ENCODE measurements around the gene HLA-F. TPM values are rescaled to one million over a fixed set of nuclear protein-coding genes. Genes with fewer than 3 reads are reported as not detected.

Gene HLA-F
- total RNA-seq, 1 donor from 2014 or later: 176 TPM

DNA sequence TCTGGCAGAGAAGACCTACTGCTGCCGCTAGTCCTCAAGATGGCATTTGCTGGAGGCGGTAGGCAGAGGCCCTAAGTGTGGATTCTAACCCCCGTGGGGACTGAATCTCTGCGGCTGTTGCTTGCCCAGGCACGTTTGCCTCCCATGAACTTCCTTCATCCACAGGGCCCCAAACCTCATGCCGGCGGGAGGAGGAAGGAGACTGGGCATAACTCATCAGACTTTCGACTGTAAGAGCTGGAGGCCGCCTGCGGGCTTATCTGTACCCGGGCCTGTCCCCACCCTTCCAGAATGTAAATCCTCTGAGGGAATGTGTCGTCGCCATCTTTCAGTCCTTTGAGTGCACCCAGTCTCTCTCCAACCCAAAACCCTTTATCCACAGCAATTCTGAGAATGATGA is 43.3 kb upstream of the HLA-F start:
- no peaks in the 10 kb centered on the region for H3K36me3 ChIP-seq
- H3K4me3 ChIP-seq: no peak overlapping the region
- DNase-seq (no peak), ATAC-seq (no peak)
- intact Hi-C loops (cut with DNase I): no loop called here
- H3K27ac ChIP-seq: no peak overlapping the region
- TF ChIP-seq, protein P1, sequence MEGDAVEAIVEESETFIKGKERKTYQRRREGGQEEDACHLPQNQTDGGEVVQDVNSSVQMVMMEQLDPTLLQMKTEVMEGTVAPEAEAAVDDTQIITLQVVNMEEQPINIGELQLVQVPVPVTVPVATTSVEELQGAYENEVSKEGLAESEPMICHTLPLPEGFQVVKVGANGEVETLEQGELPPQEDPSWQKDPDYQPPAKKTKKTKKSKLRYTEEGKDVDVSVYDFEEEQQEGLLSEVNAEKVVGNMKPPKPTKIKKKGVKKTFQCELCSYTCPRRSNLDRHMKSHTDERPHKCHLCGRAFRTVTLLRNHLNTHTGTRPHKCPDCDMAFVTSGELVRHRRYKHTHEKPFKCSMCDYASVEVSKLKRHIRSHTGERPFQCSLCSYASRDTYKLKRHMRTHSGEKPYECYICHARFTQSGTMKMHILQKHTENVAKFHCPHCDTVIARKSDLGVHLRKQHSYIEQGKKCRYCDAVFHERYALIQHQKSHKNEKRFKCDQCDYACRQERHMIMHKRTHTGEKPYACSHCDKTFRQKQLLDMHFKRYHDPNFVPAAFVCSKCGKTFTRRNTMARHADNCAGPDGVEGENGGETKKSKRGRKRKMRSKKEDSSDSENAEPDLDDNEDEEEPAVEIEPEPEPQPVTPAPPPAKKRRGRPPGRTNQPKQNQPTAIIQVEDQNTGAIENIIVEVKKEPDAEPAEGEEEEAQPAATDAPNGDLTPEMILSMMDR (IDR thresholded peaks at IDR 0.05): no peak
- peaks cover 8% of the 10 kb centered on the region for H3K27me3 ChIP-seq (ENCODE audit: low read depth)
- H3K4me1 ChIP-seq: no peaks in the 10 kb centered on the region
- H3K9me3 ChIP-seq: no peaks in the 10 kb centered on the region

DNA sequence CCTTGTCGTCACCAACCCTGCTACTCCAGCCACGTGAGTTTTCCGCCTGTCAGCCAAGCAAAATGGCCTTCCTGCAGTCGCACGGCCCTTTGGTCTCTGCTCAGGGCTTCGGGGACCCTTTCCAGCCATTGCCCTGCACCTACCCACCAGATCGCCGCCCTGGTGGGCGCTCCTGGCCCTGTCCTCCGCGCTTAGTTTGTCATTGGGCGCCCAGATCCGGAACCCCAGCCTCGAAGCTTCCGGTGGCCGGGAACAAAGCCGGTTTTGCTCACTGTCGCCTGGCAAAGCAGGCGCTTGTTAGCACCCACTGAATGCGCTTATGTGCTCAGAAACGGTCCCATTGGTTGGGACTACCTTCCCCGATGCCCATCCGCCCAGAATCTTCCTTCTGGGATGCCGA is 42.8 kb upstream of the HLA-F start:
- no peaks in the 10 kb centered on the region for H3K4me1 ChIP-seq
- intact Hi-C loops (cut with DNase I): no loop called here
- H3K27ac ChIP-seq: no peak overlapping the region
- DNase-seq: no peak
- peaks cover 8% of the 10 kb centered on the region for H3K27me3 ChIP-seq (ENCODE audit: low read depth)
- TF ChIP-seq, protein P1 (IDR thresholded peaks at IDR 0.05): no peak
- H3K4me3 ChIP-seq: no peak overlapping the region
- H3K36me3 ChIP-seq: no peaks in the 10 kb centered on the region
- no peak for ATAC-seq
- H3K9me3 ChIP-seq: no peaks in the 10 kb centered on the region

DNA sequence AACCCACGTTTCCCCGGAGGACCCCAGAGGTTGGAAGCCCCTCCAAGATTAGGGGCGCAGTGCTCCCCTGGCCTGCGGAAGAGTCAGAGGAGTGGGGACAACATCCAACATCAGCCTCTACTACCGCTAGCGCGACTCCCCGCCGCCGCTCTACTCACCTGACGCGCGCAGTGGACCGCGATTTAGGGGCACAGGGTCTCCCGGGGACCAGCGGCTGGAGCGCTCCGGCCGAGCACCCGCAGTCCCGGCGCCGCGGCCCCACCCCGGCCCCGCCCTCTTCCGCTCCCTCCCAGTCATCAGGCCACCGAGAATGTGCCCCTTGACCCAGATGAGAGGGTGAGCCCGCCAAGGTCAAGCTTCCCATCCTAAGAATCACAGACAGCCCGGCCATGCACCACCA is 42.3 kb upstream of the HLA-F start, which contains the start of gene ZFP57:
Gene ZFP57 (minus strand): TSS at position 249 of the 400 bp plus-strand sequence. CDS start 4,149 bp downstream, outside the sequence.
- Histone ChIP-seq H3K9me3 (no peaks in the 10 kb centered on the region), H3K4me1 (no peaks in the 10 kb centered on the region), H3K27me3 (ENCODE audit: low read depth) (peaks cover 8% of the 10 kb centered on the region), H3K27ac (no peak within 1 kb of the TSS), H3K4me3 (no peak within 1 kb of the TSS), H3K36me3 (no peaks in the 10 kb centered on the region)
- TF ChIP-seq, protein P1 (IDR thresholded peaks at IDR 0.05): no peak
- intact Hi-C loops (cut with DNase I): no loop called here
- ATAC-seq (no peak), DNase-seq (no peak)

DNA sequence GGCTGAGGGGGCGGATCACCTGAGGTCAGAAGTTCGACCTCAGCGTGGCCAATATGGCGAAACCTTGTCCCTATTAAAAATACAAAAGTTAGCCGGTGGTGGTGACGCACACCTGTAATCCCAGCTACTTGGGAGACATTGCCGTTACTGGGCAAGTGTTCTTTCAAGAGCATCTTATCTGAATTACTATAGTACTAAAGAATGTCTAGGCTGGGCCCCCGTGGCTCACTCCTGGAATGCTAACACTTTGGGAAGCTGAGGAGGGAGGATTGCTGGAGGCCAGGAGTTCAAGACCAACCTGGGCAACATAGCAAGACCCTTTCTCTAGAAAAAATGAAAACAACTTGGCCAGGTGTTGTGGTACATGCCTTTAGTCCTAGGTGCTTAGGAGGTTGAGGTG is 41.4 kb upstream of the HLA-F start:
- Histone ChIP-seq H3K27me3 (ENCODE audit: low read depth) (peaks cover 8% of the 10 kb centered on the region), H3K4me3 (no peak overlapping the region), H3K36me3 (no peaks in the 10 kb centered on the region), H3K27ac (no peak overlapping the region), H3K9me3 (no peaks in the 10 kb centered on the region), H3K4me1 (no peaks in the 10 kb centered on the region)
- intact Hi-C loops (cut with DNase I): no loop called here
- TF ChIP-seq, protein P1 (IDR thresholded peaks at IDR 0.05): no peak
- ATAC-seq (no peak), DNase-seq (no peak)

DNA sequence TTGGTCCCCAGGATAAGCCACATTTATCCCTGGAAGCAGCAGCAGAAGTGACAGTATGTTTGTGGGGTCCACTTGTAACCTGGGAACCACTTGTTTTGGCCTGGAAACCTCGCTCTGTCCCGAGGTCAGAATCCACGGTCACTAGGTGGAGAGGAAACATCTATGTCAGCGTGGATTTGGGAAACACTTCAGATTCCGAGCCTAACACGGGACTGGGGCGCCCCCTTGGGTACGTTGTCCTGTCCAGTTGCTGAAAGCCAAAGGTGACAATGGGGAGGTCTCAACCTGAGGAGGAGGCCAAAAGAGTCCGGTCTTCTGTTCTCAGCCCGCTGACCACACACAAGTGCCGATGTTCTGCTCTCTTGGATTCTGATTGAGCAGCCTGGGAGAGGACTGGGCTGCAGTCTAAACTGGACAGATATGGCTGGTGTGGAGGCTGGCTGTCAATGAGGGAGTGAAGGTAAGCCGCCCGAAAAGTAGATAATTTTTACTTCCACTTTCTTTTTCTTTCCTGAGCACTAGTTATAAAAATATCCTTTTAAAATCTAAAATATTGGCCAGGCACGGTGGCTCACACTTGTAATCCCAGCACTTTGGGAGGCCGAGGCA is 37.4 kb upstream of the HLA-F start:
- H3K4me3 ChIP-seq: no peak overlapping the region
- peaks cover 2% of the 10 kb centered on the region for H3K27me3 ChIP-seq (ENCODE audit: low read depth)
- H3K4me1 ChIP-seq: no peaks in the 10 kb centered on the region
- TF ChIP-seq, protein P1 (IDR thresholded peaks at IDR 0.05): no peak
- DNase-seq (no peak), ATAC-seq (no peak)
- no peaks in the 10 kb centered on the region for H3K9me3 ChIP-seq
- intact Hi-C loops (cut with DNase I): no loop called here
- H3K36me3 ChIP-seq: no peaks in the 10 kb centered on the region
- no peak overlapping the region for H3K27ac ChIP-seq
